HFFc6 (cell line): ENCODE data around the gene FBLN2. TPM values are rescaled to one million over a fixed set of nuclear protein-coding genes. Genes with fewer than 3 reads are reported as not detected.
"Not testable (repeated sequence)": the region's sequence is repeated elsewhere in the genome, so short reads cannot be mapped to it uniquely, and the experiment has no call there.

ENCODE experiments used
- DNase-seq: peaks from one replicate; pipeline ENCODE4 v3.0.0-alpha.2; 2018
- H3K27ac Mint-ChIP-seq: 2 replicates; pipeline ENCODE4 v1.8.0; 2020; ENCODE audit warnings: mild to moderate bottlenecking, mixed read lengths
- H3K27me3 Mint-ChIP-seq: 2 replicates; pipeline ENCODE4 v1.8.0; 2021; ENCODE audit warnings: mild to moderate bottlenecking, moderate library complexity, mixed read lengths; ENCODE audit not compliant: insufficient read depth
- H3K36me3 Mint-ChIP-seq: 2 replicates; pipeline ENCODE4 v1.8.0; 2021; ENCODE audit warnings: low read depth, mixed read lengths
- H3K4me1 Mint-ChIP-seq: 2 replicates; pipeline ENCODE4 v1.8.0; 2020; ENCODE audit warnings: low read depth, mixed read lengths
- H3K4me3 Mint-ChIP-seq: 2 replicates; pipeline ENCODE4 v1.8.0; 2020; ENCODE audit warnings: mild to moderate bottlenecking, moderate library complexity, mixed read lengths
- H3K9me3 Mint-ChIP-seq: 2 replicates; pipeline ENCODE4 v1.8.0; 2020; ENCODE audit warnings: mild to moderate bottlenecking, mixed read lengths
- CTCF ChIP-seq: fragments of 200-600 bp; sonication (generic); IDR thresholded peaks from 2 replicates; pipeline ENCODE4 v1.5.0; 2021; ENCODE audit warnings: antibody characterized with exemption, mild to moderate bottlenecking
- long read RNA-seq: library from polyadenylated mRNA; unstranded; transcript quantifications from one replicate; pipeline ENCODE4 v2.0.0, GENCODE V29; 2019
- total RNA-seq, 6 experiments: library from RNA; stranded (reverse); fragmentation: NEBNext Ultra II Directional; extraction: Animal tissue kit (Norgen Biotek cat#: 25700); gene quantifications; 2 replicates in 1 of 6; 3 replicates in 5 of 6; pipeline ENCODE4 v1.2.3, GENCODE V29; 2021

The FBLN2 gene
- total RNA-seq, result 10 to 100 TPM; 55.7 to 84.5 (median 69.4) TPM
- long read RNA-seq, full-length matches to known transcripts, result 23 of 49 reads
- long read RNA-seq, partial matches to known transcripts, result 23 of 49 reads
- long read RNA-seq, other reads (novel, unspliced or antisense), result 3 of 49 reads

GRCh38 chr3:13548696-13549622 lies at the start of gene FBLN2:
TSS of gene FBLN2 (plus strand) at chr3:13549125. CDS start at chr3:13570356, 21,231 bp downstream.
- Mint-ChIP-seq H3K27ac (peak within 1 kb of the TSS; percentile 83), H3K4me1 (peaks cover 64% of the 10 kb centered on the region), H3K9me3 (no peaks in the 10 kb centered on the region), H3K36me3 (no peaks in the 10 kb centered on the region), H3K4me3 (peak within 1 kb of the TSS; percentile 81), H3K27me3 (no peaks in the 10 kb centered on the region; the same call in 1 of the 2 replicates)
- no peak for TF ChIP-seq CTCF
- no peak for DNase-seq

GRCh38 chr3:13499246-13499645 lies 49.7 kb upstream of the FBLN2 start:
- not testable (repeated sequence) for H3K27me3 Mint-ChIP-seq, H3K4me3 Mint-ChIP-seq, H3K27ac Mint-ChIP-seq, H3K36me3 Mint-ChIP-seq, H3K9me3 Mint-ChIP-seq, DNase-seq
- H3K4me1 Mint-ChIP-seq, result peaks cover 31% of the 10 kb centered on the region

- Mint-ChIP-seq H3K9me3 (no peaks in the 10 kb centered on the region), H3K27ac (no peak overlapping the region)
These were observed 48.6 kb upstream of the FBLN2 start for GRCh38 chr3:13500133-13500885.

GRCh38 chr3:13501056-13501455 lies 47.9 kb upstream of the FBLN2 start:
- TF ChIP-seq CTCF, result no peak
- Mint-ChIP-seq H3K27ac (no peak overlapping the region), H3K36me3 (no peaks in the 10 kb centered on the region), H3K27me3 (no peaks in the 10 kb centered on the region; the same call in 1 of the 2 replicates), H3K4me1 (peaks cover 40% of the 10 kb centered on the region), H3K9me3 (no peaks in the 10 kb centered on the region), H3K4me3 (no peak overlapping the region)
- no peak for DNase-seq

More at GRCh38 chr3:13500133-13500885, 48.6 kb upstream of the FBLN2 start:
- H3K36me3 Mint-ChIP-seq, result no peaks in the 10 kb centered on the region
- H3K27me3 Mint-ChIP-seq, result no peaks in the 10 kb centered on the region; the same call in 1 of the 2 replicates
- H3K4me1 Mint-ChIP-seq, result peaks cover 40% of the 10 kb centered on the region
- DNase-seq, result no peak
- no peak overlapping the region for H3K4me3 Mint-ChIP-seq
- TF ChIP-seq CTCF, result peak; percentile 83

- Mint-ChIP-seq H3K9me3 (no peaks in the 10 kb centered on the region), H3K4me3 (no peak overlapping the region), H3K36me3 (no peaks in the 10 kb centered on the region), H3K27ac (no peak overlapping the region), H3K27me3 (no peaks in the 10 kb centered on the region; the same call in 1 of the 2 replicates), H3K4me1 (peaks cover 36% of the 10 kb centered on the region)
- no peak for TF ChIP-seq CTCF
- DNase-seq, result no peak
These were observed 47.4 kb upstream of the FBLN2 start for GRCh38 chr3:13501521-13501920.
